Kidney epithelial cell (primary cell): ENCODE results near the gene RXFP3. TPM values are rescaled to one million over a fixed set of nuclear protein-coding genes. Genes with fewer than 3 reads are reported as not detected.

Experiments used
- DNase-seq: peaks from one replicate; pipeline ENCODE4 v3.0.0-alpha.2; 2010; ENCODE audit warnings: low read depth
- H3K27me3 ChIP-seq: 2 replicates; pipeline ENCODE4 v1.6.0; 2011; ENCODE audit warnings: low read length; ENCODE audit not compliant: control insufficient read depth, insufficient read depth
- H3K36me3 ChIP-seq: 2 replicates; pipeline ENCODE4 v1.5.1; 2011; ENCODE audit warnings: low read length; ENCODE audit not compliant: control insufficient read depth, insufficient read depth
- H3K4me3 ChIP-seq: 2 replicates; pipeline ENCODE4 v1.5.1; 2011; ENCODE audit warnings: low read depth, mild to moderate bottlenecking, control low read depth, low read length
- CTCF ChIP-seq: IDR thresholded peaks from 2 replicates; pipeline ENCODE4 v1.5.1; 2011; ENCODE audit warnings: mild to moderate bottlenecking, moderate library complexity, low read length, control low read depth, inconsistent platforms; ENCODE audit not compliant: insufficient read depth, poor library complexity, severe bottlenecking
- total RNA-seq: library from RNA; depleted of rRNA; stranded (reverse); fragments of >200 nt; gene quantifications from 2 replicates; pipeline ENCODE4 v1.2.3, GENCODE V29; 2015

Gene RXFP3
- total RNA-seq, 1 donor from 2014 or later: not detected

GRCh38 chr5:33957577-33958150 is 21.5 kb downstream of the RXFP3 start:
- no peaks in the 10 kb centered on the region for H3K36me3 ChIP-seq
- TF ChIP-seq CTCF: no peak

GRCh38 chr5:33958176-33958575 is 22.0 kb downstream of the RXFP3 start:
- no peak for DNase-seq
- Histone ChIP-seq H3K36me3 (no peaks in the 10 kb centered on the region), H3K4me3 (no peak overlapping the region), H3K27me3 (no peaks in the 10 kb centered on the region)
- TF ChIP-seq CTCF: no peak

More at GRCh38 chr5:33957577-33958150, 21.5 kb downstream of the RXFP3 start:
- Histone ChIP-seq H3K4me3 (no peak overlapping the region), H3K27me3 (no peaks in the 10 kb centered on the region)
- DNase-seq: no peak

GRCh38 chr5:33964132-33964700 is 28.0 kb downstream of the RXFP3 start:
- Histone ChIP-seq H3K4me3 (no peak overlapping the region), H3K36me3 (no peaks in the 10 kb centered on the region), H3K27me3 (no peaks in the 10 kb centered on the region)
- no peak for TF ChIP-seq CTCF
- DNase-seq: no peak

GRCh38 chr5:33966805-33967204 is 30.6 kb downstream of the RXFP3 start:
- Histone ChIP-seq H3K36me3 (no peaks in the 10 kb centered on the region), H3K4me3 (no peak overlapping the region), H3K27me3 (no peaks in the 10 kb centered on the region)
- TF ChIP-seq CTCF: no peak
- DNase-seq: no peak

GRCh38 chr5:33968211-33969005 is 32.2 kb downstream of the RXFP3 start:
- no peak for DNase-seq
- no peak for TF ChIP-seq CTCF
- H3K4me3 ChIP-seq: no peak overlapping the region
- H3K27me3 ChIP-seq: no peaks in the 10 kb centered on the region
- H3K36me3 ChIP-seq: no peaks in the 10 kb centered on the region
